Left renal cortex interstitium (tissue), 4 donors: Measurements from ENCODE around the gene BCHE. TPM values are rescaled to one million over a fixed set of nuclear protein-coding genes. Genes with fewer than 3 reads are reported as not detected.

ENCODE experiments used
- DNase-seq, 4 donors: peaks; one replicate each; pipeline ENCODE4 v3.0.0-alpha.2; 2013; ENCODE audit warnings: low read depth in 4 of 4, low spot score in 2 of 4, missing footprints in 1 of 4
- polyA plus RNA-seq, 4 donors: library from polyadenylated mRNA; unstranded; fragments of 120-200 nt; gene quantifications; one replicate each; pipeline ENCODE4 v1.2.1, GENCODE V29; 2013; ENCODE audit not compliant: insufficient read length in 4 of 4

The BCHE gene
- polyA plus RNA-seq: 10 to 100 TPM in 2 of 4 donors, 1 to 10 TPM in 2; 6.9 to 14.0 (median 9.8) TPM

- DNase-seq: peak in 3 of 4 donors; percentile 18 to 36 (median 21)
Observed at GRCh38 chr3:165837058-165837525, at the start of gene BCHE. Gene BCHE (minus strand): TSS chr3:165837423. CDS start chr3:165831033, 6,390 bp downstream.

DNA sequence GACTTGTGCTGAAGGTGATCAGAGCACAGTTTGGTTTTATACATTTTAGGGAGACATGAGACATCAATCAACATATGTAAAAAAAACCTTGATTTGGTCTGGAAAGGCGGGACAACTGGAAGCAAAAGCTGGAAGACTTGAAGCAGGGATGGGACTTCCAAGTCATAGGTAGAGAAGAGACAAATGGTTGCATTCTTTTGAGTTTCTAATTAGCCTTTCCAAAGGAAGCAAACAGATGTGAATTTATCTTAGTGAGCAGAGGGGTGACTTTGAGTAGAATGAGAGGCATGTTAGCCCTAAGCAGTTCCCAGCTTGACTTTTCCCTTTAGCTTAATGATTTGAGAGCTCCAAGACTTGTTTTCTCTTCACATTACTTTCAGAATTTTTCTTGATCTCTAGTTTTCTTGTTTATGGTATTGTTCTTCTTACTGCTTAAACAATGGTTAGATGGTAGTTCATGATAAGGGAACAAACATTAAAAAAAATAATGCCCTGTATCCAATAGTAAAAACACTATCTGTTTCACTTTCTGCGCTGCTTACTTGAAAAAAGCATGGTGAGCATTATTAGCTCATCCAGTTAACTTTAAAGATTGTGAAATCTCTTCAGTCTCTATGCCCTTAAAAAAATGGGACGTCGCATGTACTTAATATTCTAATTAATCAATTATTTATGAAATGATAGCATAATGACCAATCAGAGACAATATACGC lies 48.5 kb upstream of the BCHE start:
- no peak for DNase-seq

- DNase-seq: no peak
Observed at GRCh38 chr3:165884518-165884917, 47.3 kb upstream of the BCHE start.

GRCh38 chr3:165883863-165884478 lies 46.7 kb upstream of the BCHE start:
- no peak for DNase-seq

DNA sequence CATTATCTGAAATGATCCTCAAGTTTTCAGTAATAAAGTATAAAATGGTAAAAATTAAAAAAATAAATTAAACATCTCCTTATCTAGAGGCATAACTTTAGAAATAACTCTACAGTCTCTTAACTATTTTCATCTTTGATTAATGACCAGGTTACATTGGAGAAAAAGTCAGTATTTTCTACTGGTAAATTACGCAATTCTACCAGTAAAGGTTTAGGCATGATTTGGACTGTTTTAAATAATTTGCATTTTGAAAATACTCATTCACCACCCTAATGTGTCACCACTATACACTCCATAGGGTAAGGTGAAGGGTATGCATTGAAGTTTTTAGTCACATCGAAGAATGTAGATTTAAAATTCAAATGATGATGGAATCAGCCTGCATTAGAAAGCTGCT lies 45.9 kb upstream of the BCHE start:
- DNase-seq: no peak

- DNase-seq: no peak
Observed at GRCh38 chr3:165875644-165876043, 38.4 kb upstream of the BCHE start.

DNA sequence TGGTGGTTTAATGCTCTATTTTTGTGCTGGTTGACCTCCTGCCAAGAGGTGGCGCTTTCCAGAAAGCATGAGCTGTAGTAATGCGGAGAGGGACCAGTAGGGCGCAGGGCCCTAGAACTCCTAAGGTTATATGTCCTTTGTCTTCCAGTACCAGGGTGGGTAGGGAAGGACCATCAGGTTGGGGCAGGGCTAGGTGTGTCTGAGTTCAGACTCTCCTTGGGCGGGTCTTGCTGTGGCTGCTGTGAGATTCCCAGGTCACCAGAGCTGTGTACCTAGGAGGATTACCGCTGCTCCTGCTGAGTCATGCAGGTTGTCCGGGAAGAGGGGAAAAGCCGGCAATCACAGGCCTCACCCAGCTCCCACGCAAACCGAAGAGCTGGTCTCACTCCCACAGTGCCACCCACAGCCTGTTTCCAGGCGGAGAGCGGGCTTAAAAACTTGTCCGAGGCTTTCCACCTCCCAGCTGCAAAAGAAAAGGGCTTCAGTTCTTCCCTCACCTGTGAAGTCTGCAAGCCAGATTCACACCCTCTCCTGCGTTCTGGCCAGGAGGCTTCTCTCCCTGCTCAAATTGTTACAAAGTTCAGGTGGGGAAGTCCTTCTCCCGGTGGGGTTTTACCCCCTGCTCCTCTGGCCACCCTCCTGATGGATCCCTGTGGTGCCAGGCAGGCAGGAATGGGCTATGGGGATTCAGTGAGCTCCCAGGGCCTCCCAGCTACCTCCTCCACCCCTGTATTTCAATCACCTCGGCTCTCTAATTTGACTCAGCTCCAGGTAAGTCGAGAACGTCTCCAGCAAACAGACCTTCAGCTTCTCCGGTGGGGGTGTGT lies 37.7 kb upstream of the BCHE start:
- no peak for DNase-seq

DNA sequence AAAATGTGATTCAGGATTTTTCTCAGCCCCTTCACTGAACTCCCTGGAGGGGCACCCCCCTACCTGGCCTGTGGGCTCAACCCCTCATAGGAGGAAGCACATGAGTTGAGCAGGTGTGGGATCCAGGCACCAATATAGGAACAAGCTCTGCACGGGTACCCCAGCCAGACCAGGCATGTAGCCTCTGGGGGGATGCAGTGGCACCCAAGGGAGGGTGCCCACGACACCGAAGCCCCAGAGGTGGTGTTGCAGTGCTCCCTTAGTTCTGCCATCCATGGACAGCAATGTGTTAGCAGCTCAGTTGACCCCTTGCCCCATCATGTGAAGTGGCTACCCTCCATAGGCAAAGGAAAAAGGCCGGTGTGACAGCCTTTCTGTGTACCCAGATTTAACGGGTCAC lies 30.9 kb upstream of the BCHE start:
- no peak for DNase-seq

DNA sequence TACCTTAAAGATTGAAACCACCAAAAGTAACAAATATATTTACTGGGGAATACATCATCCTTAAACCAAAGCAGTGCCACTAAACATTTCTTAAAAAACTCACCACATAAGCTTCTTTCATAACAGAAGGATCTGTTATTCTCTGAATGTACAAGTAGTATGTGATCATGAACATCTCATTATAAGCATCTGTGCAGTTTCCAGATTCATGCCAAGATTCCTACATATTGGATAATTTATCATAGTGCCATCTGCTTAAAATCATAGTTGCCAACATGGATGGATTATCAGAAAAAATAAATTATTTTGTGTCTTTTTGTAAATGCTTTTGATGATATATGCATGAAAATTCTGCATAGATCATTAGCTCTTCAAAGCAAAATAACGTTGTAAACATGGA lies 21.8 kb upstream of the BCHE start:
- DNase-seq: no peak

DNA sequence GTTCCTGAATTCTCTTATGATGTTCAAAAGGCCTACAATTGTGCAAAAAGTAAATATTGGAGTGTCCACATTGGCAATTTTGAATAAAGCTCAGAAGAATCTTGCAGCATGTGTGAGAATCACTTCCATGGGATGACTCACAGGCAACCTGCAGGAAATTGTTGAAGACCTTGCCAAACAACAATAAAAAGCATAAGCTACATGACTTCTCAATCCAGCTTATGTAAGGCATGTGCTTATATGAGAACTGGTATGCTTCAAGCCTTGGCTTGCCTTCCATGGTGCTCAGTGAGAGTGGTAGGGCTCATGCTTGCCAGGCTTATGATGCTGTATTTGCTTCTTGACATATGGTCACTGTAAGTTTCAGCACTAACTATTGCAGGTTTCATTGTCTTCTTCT lies 18.4 kb upstream of the BCHE start:
- no peak for DNase-seq

GRCh38 chr3:165854696-165855095 lies 17.5 kb upstream of the BCHE start:
- DNase-seq: no peak

- DNase-seq: no peak
Observed at GRCh38 chr3:165852711-165853110, 15.5 kb upstream of the BCHE start.

- no peak for DNase-seq
Observed at GRCh38 chr3:165852191-165852590, 15.0 kb upstream of the BCHE start.

GRCh38 chr3:165846056-165846455 lies 8.8 kb upstream of the BCHE start:
- DNase-seq: no peak

GRCh38 chr3:165839296-165840076 lies 2.3 kb upstream of the BCHE start:
- peak in 3 of 4 donors; percentile 31 to 45 (median 41) for DNase-seq

DNA sequence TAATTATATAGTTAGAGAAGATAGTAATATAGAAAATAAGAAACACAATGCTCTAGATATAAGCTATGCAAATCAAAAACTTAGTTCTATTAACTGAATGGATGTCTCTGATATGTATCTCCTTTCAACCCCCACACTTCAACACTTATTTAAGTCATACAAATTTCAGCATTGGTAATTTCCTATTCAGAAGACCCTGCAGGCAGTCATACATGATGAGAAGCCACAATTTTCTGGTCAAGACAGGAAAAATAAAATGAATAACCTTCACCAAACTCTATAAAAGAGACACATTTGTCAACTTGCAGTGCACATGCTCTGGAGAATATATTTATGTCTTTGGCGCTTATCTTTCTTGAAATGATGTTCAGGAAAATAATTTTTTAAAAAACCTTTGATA lies 578 bp upstream of the BCHE start:
- DNase-seq: no peak

DNA sequence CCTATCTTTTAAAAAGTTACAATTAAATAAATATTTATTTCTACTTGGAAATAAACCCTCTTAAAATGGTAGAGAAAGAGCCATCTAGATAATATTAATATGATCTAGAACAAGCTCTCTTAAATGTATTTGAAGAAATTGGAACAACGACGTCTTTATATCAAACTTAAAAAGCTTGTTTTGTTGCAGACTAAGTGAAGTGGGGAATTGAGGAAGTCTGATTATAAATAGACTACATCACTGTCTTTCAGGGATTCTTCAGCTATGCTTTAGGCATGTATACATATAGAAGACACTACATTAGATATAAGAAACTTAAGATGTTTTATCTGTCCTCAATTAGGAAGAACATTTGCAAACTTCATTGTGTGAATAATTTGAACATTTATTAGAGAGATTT lies 1.8 kb downstream of the BCHE start:
- no peak for DNase-seq

GRCh38 chr3:165830746-165831145 lies 6.5 kb downstream of the BCHE start:
- DNase-seq: no peak

- no peak for DNase-seq
Observed at GRCh38 chr3:165827883-165828282, 9.3 kb downstream of the BCHE start.

- DNase-seq: no peak
Observed at GRCh38 chr3:165827233-165827632, 10.0 kb downstream of the BCHE start.
